Right lobe of liver (tissue), 6 donors: ENCODE data around the gene CASP8AP2. TPM values are rescaled to one million over a fixed set of nuclear protein-coding genes. Genes with fewer than 3 reads are reported as not detected.

Experiments
- ATAC-seq, 4 donors: fragments of 200-7000 bp; cut with Tn5 transposase; one replicate each; pipeline ENCODE4 v1.9.1; 2020; ENCODE audit warnings: mild to moderate bottlenecking in 4 of 4, moderate library complexity in 4 of 4
- DNase-seq, 3 donors: peaks; one replicate each; pipeline ENCODE4 v3.0.0-alpha.2; 2020
- H3K27ac ChIP-seq, 3 donors: fragments of 200-600 bp; one replicate each; pipeline ENCODE4 v1.8.0; 2022
- H3K27me3 ChIP-seq, 2 donors: fragments of 200-600 bp; one replicate each; pipeline ENCODE4 v1.8.0; 2022
- H3K36me3 ChIP-seq, 4 donors: fragments of 200-600 bp; sonication (generic) in 1 of 4; one replicate each; pipeline versions ENCODE4 v1.5.1 to v1.8.0; 2017 to 2022; ENCODE audit warnings: control low read depth in 1 of 4
- H3K4me1 ChIP-seq, 4 donors: fragments of 200-600 bp; sonication (generic) in 1 of 4; one replicate each; pipeline versions ENCODE4 v1.5.1 to v1.8.0; 2017 to 2022; ENCODE audit warnings: control low read depth in 1 of 4
- H3K4me3 ChIP-seq, 3 donors: fragments of 200-600 bp; one replicate each; pipeline ENCODE4 v1.8.0; 2022
- H3K9me3 ChIP-seq, 4 donors: fragments of 200-600 bp; sonication (generic) in 1 of 4; one replicate each; pipeline versions ENCODE4 v1.5.1 to v1.8.0; 2017 to 2022; ENCODE audit warnings: control low read depth in 1 of 4
- CTCF ChIP-seq, 4 donors: fragments of 200-600 bp in 3 of 4; fragments of 450-650 bp in 1 of 4; IDR thresholded peaks; one replicate each; pipeline versions ENCODE4 v1.5.1 to v1.8.0; 2016 to 2022; ENCODE audit warnings: antibody characterized with exemption in 4 of 4, mild to moderate bottlenecking in 2 of 4
- POLR2A ChIP-seq: fragments of 450-650 bp; IDR thresholded peaks from one replicate; pipeline ENCODE4 v1.6.1; 2017; ENCODE audit warnings: antibody characterized with exemption, mild to moderate bottlenecking
- WGBS: methylation state at CpG from one replicate; pipeline ENCODE4 v1.1.6; 2018; ENCODE audit warnings: low coverage, low lambda C conversion rate; ENCODE audit not compliant: insufficient coverage; ENCODE audit errors: missing lambda C conversion rate; 5-methylcytosine and 5-hydroxymethylcytosine counted together
- intact Hi-C, 2 donors: fragments of 100-400 bp; cut with DNase I; formaldehyde crosslinking; loops; one replicate each; pipeline versions ENCODE4 v1.11.2 to v1.14.1; 2022
- total RNA-seq, 6 experiments: library from RNA; depleted of rRNA in 2 of 6; stranded (reverse); fragments of >200 nt in 2 of 6; fragmentation: NEBNext Ultra II Directional in 3 of 6; extraction: Animal tissue kit (Norgen Biotek cat#: 25700) in 3 of 6; gene quantifications; one replicate each; pipeline versions ENCODE4 v1.1.0 to v1.2.4, GENCODE V29; 2016 to 2023
- donor health status: DM: no; HTN: yes; CAD: no.
- donor health status: DM: no; HTN: no; CAD: no.
- donor health status: DM: no; HTN: no; CAD: no.
- donor health status: DM: no; HTN: yes; CAD: no.
- donor health status: DM: no; HTN: yes; CAD: no.

The CASP8AP2 gene
- total RNA-seq, 6 experiments from 2014 or later = 3.9 to 6.2 (median 5.0) TPM

GRCh38 chr6:89784838-89785237 is 44.8 kb upstream of the CASP8AP2 start:
- peaks cover 0 to 60% (median 11%) of the 10 kb centered on the region in 4 donors for H3K4me1 ChIP-seq
- no peaks in the 10 kb centered on the region for H3K27me3 ChIP-seq
- H3K27ac ChIP-seq = peak overlapping the region in 2 of 3 donors; percentile 13 to 14
- no peak overlapping the region for H3K4me3 ChIP-seq
- H3K36me3 ChIP-seq = peaks cover 0 to 12% (median 1%) of the 10 kb centered on the region in 4 donors
- DNase-seq (no peak), ATAC-seq (peak; percentile 26 to 51 (median 39))
- TF ChIP-seq POLR2A = no peak
- TF ChIP-seq CTCF (IDR thresholded peaks at IDR 0.05) = no peak
- intact Hi-C loops = no loop called here
- WGBS = 41% methylated on average over 6 of the region's 6 CpGs
- H3K9me3 ChIP-seq = no peaks in the 10 kb centered on the region

GRCh38 chr6:89786970-89787369 is 42.7 kb upstream of the CASP8AP2 start:
- no peak for TF ChIP-seq CTCF (IDR thresholded peaks at IDR 0.05)
- no peak for TF ChIP-seq POLR2A
- peak; percentile 62 to 80 (median 72) for ATAC-seq

GRCh38 chr6:89787660-89788328 is 41.9 kb upstream of the CASP8AP2 start:
- H3K36me3 ChIP-seq = peaks cover 0 to 14% (median 0%) of the 10 kb centered on the region in 4 donors
- H3K4me1 ChIP-seq = peaks cover 0 to 45% (median 4%) of the 10 kb centered on the region in 4 donors
- H3K4me3 ChIP-seq = no peak overlapping the region
- peak in 3 of 4 donors; percentile 14 to 43 (median 27) for ATAC-seq
- no peaks in the 10 kb centered on the region for H3K9me3 ChIP-seq
- no peaks in the 10 kb centered on the region for H3K27me3 ChIP-seq
- no peak for DNase-seq
- H3K27ac ChIP-seq = peak overlapping the region in 1 of 3 donors; percentile 43
- intact Hi-C loops = no loop called here
- TF ChIP-seq POLR2A = no peak
- TF ChIP-seq CTCF (IDR thresholded peaks at IDR 0.05) = no peak
- 31% methylated on average over 7 of the region's 7 CpGs for WGBS

More at GRCh38 chr6:89786970-89787369, 42.7 kb upstream of the CASP8AP2 start:
- intact Hi-C loops = no loop called here
- no peaks in the 10 kb centered on the region for H3K9me3 ChIP-seq
- WGBS = 57% methylated on average over 2 of the region's 2 CpGs
- no peak for DNase-seq
- peaks cover 0 to 14% (median 0%) of the 10 kb centered on the region in 4 donors for H3K36me3 ChIP-seq
- H3K4me3 ChIP-seq = no peak overlapping the region
- H3K27me3 ChIP-seq = no peaks in the 10 kb centered on the region
- H3K27ac ChIP-seq = peak overlapping the region in 2 of 3 donors; percentile 12 to 43
- H3K4me1 ChIP-seq = peaks cover 0 to 50% (median 7%) of the 10 kb centered on the region in 4 donors

GRCh38 chr6:89789980-89790379 is 39.7 kb upstream of the CASP8AP2 start:
- TF ChIP-seq CTCF (IDR thresholded peaks at IDR 0.05) (no peak), POLR2A (no peak)
- Histone ChIP-seq H3K4me3 (no peak overlapping the region), H3K9me3 (no peaks in the 10 kb centered on the region), H3K4me1 (peaks cover 0 to 27% (median 4%) of the 10 kb centered on the region in 4 donors), H3K27me3 (no peaks in the 10 kb centered on the region), H3K36me3 (peaks cover 0 to 23% (median 6%) of the 10 kb centered on the region in 4 donors), H3K27ac (no peak overlapping the region)
- DNase-seq (no peak), ATAC-seq (no peak)
- intact Hi-C loops = no loop called here
- WGBS = 100% methylated on average over 1 of the region's 1 CpG
